OCI-LY1 (cell line): ENCODE data around the gene SHROOM3.

Experiments used
- CTCF ChIP-seq: fragments of 200-600 bp; sonication (generic), shearing (Covaris generic); IDR thresholded peaks from 2 replicates; pipeline ENCODE4 v1.5.1; 2017; ENCODE audit warnings: mild to moderate bottlenecking, antibody characterized with exemption, low read length, moderate library complexity, mixed read lengths
- EZH2 ChIP-seq: fragments of 200-600 bp; sonication (generic), shearing (Covaris generic); IDR thresholded peaks from 2 replicates; pipeline ENCODE4 v1.8.0; 2017; ENCODE audit warnings: borderline replicate concordance, mixed run types, mild to moderate bottlenecking, antibody characterized with exemption, low read length, moderate library complexity, mixed read lengths

GRCh38 chr4:76620723-76621468 lies 185.9 kb downstream of the SHROOM3 start:
- no peak for TF ChIP-seq CTCF
- TF ChIP-seq EZH2 = no peak
